ENCODE data around the gene SPP2. TPM values are rescaled to one million over a fixed set of nuclear protein-coding genes. Genes with fewer than 3 reads are reported as not detected.

SPP2 gene
- total and polyA plus RNA-seq, 2 of the 8 experiments (the other 6 are each of a cell fraction or from before 2014, with no cell fraction given), result not detected

- TF ChIP-seq SIRT6 (IDR thresholded peaks at IDR 0.05; ENCODE audit: low read length) (no peak), GTF2F1 (IDR thresholded peaks at IDR 0.05; ENCODE audit: borderline replicate concordance, low read depth, low read length) (no peak), GABPA (IDR thresholded peaks at IDR 0.05; ENCODE audit: borderline replicate concordance, insufficient read depth, low read length) (no peak), TAF1 (IDR thresholded peaks at IDR 0.05; ENCODE audit: low read depth, low read length) (no peak), E2F6 (IDR thresholded peaks at IDR 0.05) (no peak), TEAD4 (IDR thresholded peaks at IDR 0.05; ENCODE audit: low read depth, low read length) (no peak), POLR2AphosphoS5 (IDR thresholded peaks at IDR 0.05; ENCODE audit: low read depth, low read length) (no peak), CTCF (IDR thresholded peaks at IDR 0.05; ENCODE audit: control extremely low read depth in 1 of 3, insufficient read depth in 1 of 3, low read depth in 1 of 3, low read length in 3 of 3) (no peak), BRCA1 (IDR thresholded peaks at IDR 0.05; ENCODE audit: low read depth, low read length) (no peak), CREB1 (IDR thresholded peaks at IDR 0.05) (no peak)
These were observed at the start of gene SPP2 (continued) for GRCh38 chr2:234050455-234051135.

Data from H1 (cell line).